H1 (cell line): ENCODE results near the gene TMPRSS4. TPM values are rescaled to one million over a fixed set of nuclear protein-coding genes. Genes with fewer than 3 reads are reported as not detected.

Experiments
- EP300 ChIP-seq, 2 experiments: IDR thresholded peaks; 1 replicate in 1 of 2; 2 replicates in 1 of 2; pipeline ENCODE4 v1.6.1; 2011 to 2012; ENCODE audit warnings: low read depth in 2 of 2, low read length in 2 of 2, mild to moderate bottlenecking in 2 of 2, borderline replicate concordance in 1 of 2, inconsistent platforms in 1 of 2, moderate library complexity in 1 of 2
- HDAC2 ChIP-seq, 2 experiments: fragments of 300-600 bp in 1 of 2; sonication (generic) in 1 of 2; IDR thresholded peaks; 2 replicates each; pipeline ENCODE4 v1.6.1; 2011 to 2012; ENCODE audit warnings: low read depth in 2 of 2, low read length in 2 of 2, mild to moderate bottlenecking in 2 of 2, moderate library complexity in 2 of 2, borderline replicate concordance in 1 of 2, inconsistent platforms in 1 of 2
- POLR2A ChIP-seq, 2 experiments: IDR thresholded peaks; 1 replicate in 1 of 2; 2 replicates in 1 of 2; pipeline ENCODE4 v1.6.1; 2011; ENCODE audit warnings: low read depth in 2 of 2, low read length in 2 of 2, mild to moderate bottlenecking in 2 of 2; ENCODE audit errors: control extremely low read depth in 1 of 2
- SIRT6 ChIP-seq: IDR thresholded peaks from one replicate; pipeline ENCODE4 v1.7.1; 2012; ENCODE audit warnings: low read length, inconsistent platforms
- SUZ12 ChIP-seq: fragments of 200-600 bp; sonication (generic); IDR thresholded peaks from 2 replicates; pipeline ENCODE4 v1.6.1; 2012; ENCODE audit warnings: mild to moderate bottlenecking, inconsistent platforms, low read length, moderate library complexity, mixed read lengths
- polyA plus RNA-seq, 7 experiments: library from polyadenylated mRNA; depleted of rRNA in 3 of 7; stranded (reverse) in 5 of 7; unstranded in 2 of 7; fragments of >200 nt in 5 of 7; fragments of 200-250 nt in 2 of 7; gene quantifications; 1 replicate in 5 of 7; 2 replicates in 1 of 7; 4 replicates in 1 of 7; pipeline versions ENCODE4 v1.2.1 to v1.2.3, GENCODE V29; 2011 to 2013; ENCODE audit warnings: missing spikeins in 2 of 7, mixed read lengths in 2 of 7
- total RNA-seq: library from RNA; stranded (reverse); fragmentation: NEBNext Ultra II Directional; extraction: Animal tissue kit (Norgen Biotek cat#: 25700); gene quantifications from 2 replicates; pipeline ENCODE4 v1.2.1, GENCODE V29; 2021

TMPRSS4 gene
- total and polyA plus RNA-seq, 2 of the 8 experiments (the other 6 are each of a cell fraction or from before 2014, with no cell fraction given), result 0.11 to 0.58 TPM

DNA sequence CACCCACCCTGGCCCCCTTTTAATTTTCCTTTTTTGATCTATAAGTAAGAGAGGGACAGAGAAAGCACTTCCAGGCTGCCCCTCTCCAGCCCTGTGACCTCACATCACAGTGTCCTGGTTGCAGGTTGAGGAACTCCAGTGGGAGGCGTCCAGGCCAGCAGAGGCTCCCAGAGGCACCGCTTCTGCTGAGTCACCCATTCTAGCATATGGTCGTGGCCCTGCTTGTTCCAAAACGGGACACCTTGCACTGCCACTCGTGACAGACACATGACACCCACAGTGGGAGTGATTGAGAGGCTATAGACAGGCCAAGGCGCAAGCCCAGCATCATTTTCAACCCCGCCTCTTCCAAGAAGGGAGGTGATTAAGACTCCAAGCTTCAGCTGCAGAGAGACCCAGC, 16.0 kb upstream of the TMPRSS4 start (continued):
- TF ChIP-seq SIRT6 (no peak), POLR2A (IDR thresholded peaks at IDR 0.05; ENCODE audit: control extremely low read depth in 1 of 2, low read depth in 2 of 2, low read length in 2 of 2) (no peak), EP300 (IDR thresholded peaks at IDR 0.05; ENCODE audit: borderline replicate concordance in 1 of 2, low read depth in 2 of 2, low read length in 2 of 2) (no peak), SUZ12 (no peak), HDAC2 (IDR thresholded peaks at IDR 0.05; ENCODE audit: borderline replicate concordance in 1 of 2, low read depth in 2 of 2, low read length in 2 of 2) (no peak)
- TF ChIP-seq, all 59 proteins: peak for 0
